PC-9 (cell line): ENCODE measurements around the gene ENPP6. TPM values are rescaled to one million over a fixed set of nuclear protein-coding genes. Genes with fewer than 3 reads are reported as not detected.
"Not testable (repeated sequence)": the region's sequence is repeated elsewhere in the genome, so short reads cannot be mapped to it uniquely, and the experiment has no call there.

Experiments
- BruUV-seq: library from RNA; stranded (reverse); fragments of 400-500 nt; replicated peaks from 2 replicates; lab custom pipeline; 2021; lab: Mats Ljungman, UMichigan
- CTCF ChIA-PET: fragments of 300-600 bp; sonication (Branson Sonifier 250); formaldehyde crosslinking; loops from one replicate; lab custom pipeline; 2022; ENCODE audit warnings: antibody characterized with exemption; lab: Charles Lee
- POLR2A ChIA-PET: fragments of 300-600 bp; sonication (Branson Sonifier 250); formaldehyde crosslinking; loops from one replicate; lab custom pipeline; 2022; ENCODE audit warnings: antibody characterized with exemption; ENCODE audit not compliant: unreplicated experiment; lab: Charles Lee
- DNase-seq, 2 experiments: peaks; one replicate each; pipeline versions ENCODE4 v3.0.0 to v3.0.0-alpha.2; 2015 to 2022; ENCODE audit warnings: mixed read lengths in 1 of 2
- H2AFZ ChIP-seq: fragments of 200-600 bp; sonication (generic); 2 replicates; pipeline ENCODE4 v1.8.1; 2017; ENCODE audit warnings: antibody characterized with exemption
- H3F3A ChIP-seq: fragments of 200-600 bp; sonication (generic); 2 replicates; pipeline ENCODE4 v1.8.1; 2017; ENCODE audit warnings: antibody characterized with exemption, mild to moderate bottlenecking, low read depth; ENCODE audit not compliant: insufficient read depth
- H3K27ac ChIP-seq: fragments of 200-600 bp; sonication (generic); 2 replicates; pipeline ENCODE4 v1.6.1; 2016; ENCODE audit warnings: mixed run types
- H3K27me3 ChIP-seq: fragments of 200-600 bp; sonication (generic); 2 replicates; pipeline ENCODE4 v1.6.1; 2016; ENCODE audit warnings: low read depth, mixed run types; ENCODE audit not compliant: insufficient read depth
- H3K36me3 ChIP-seq: fragments of 200-600 bp; sonication (generic); 2 replicates; pipeline ENCODE4 v1.6.1; 2016; ENCODE audit warnings: low read depth, mixed run types
- H3K4me1 ChIP-seq: fragments of 200-600 bp; sonication (generic); replicated peaks from 2 replicates; pipeline ENCODE4 v1.6.1; 2016; ENCODE audit warnings: mixed run types; ENCODE audit not compliant: insufficient read depth
- H3K4me2 ChIP-seq: fragments of 200-600 bp; sonication (generic); 2 replicates; pipeline ENCODE4 v1.6.1; 2017; ENCODE audit warnings: mixed run types
- H3K4me3 ChIP-seq: fragments of 200-600 bp; sonication (generic); 2 replicates; pipeline ENCODE4 v1.6.1; 2016; ENCODE audit warnings: mixed run types
- H3K79me2 ChIP-seq: fragments of 200-600 bp; sonication (generic); 2 replicates; pipeline ENCODE4 v1.6.1; 2017; ENCODE audit warnings: low read depth, mixed run types
- H3K9me2 ChIP-seq: fragments of 200-600 bp; sonication (generic); 2 replicates; pipeline ENCODE4 v1.8.1; 2017; ENCODE audit warnings: mild to moderate bottlenecking; ENCODE audit not compliant: insufficient read depth
- H3K9me3 ChIP-seq: fragments of 200-600 bp; sonication (generic); 2 replicates; pipeline ENCODE4 v1.8.1; 2016; ENCODE audit warnings: low read depth; ENCODE audit not compliant: insufficient read depth
- H4K20me1 ChIP-seq: fragments of 200-600 bp; sonication (generic); 2 replicates; pipeline ENCODE4 v1.8.1; 2017; ENCODE audit not compliant: insufficient read depth
- EZH2 ChIP-seq: fragments of 200-600 bp; sonication (generic); IDR thresholded peaks from 2 replicates; pipeline ENCODE4 v1.8.0; 2017; ENCODE audit warnings: antibody characterized with exemption, low read depth
- intact Hi-C: fragments of 100-400 bp; cut with micrococcal nuclease; formaldehyde crosslinking; loops from one replicate; pipeline ENCODE4 v1.10.0; 2022; ENCODE audit not compliant: unreplicated experiment
- total RNA-seq: library from RNA; stranded (reverse); gene quantifications from 2 replicates; pipeline ENCODE4 v1.2.3, GENCODE V29; 2021
- TF ChIP-seq, protein P1 (sequence below): fragments of 200-600 bp; sonication (generic); conservative IDR thresholded peaks from 2 replicates; pipeline ENCODE4 v1.6.1; 2017; ENCODE audit warnings: mixed run types, antibody characterized with exemption, mild to moderate bottlenecking, moderate library complexity

The ENPP6 gene
- total RNA-seq, 1 experiment from 2014 or later = not detected

DNA sequence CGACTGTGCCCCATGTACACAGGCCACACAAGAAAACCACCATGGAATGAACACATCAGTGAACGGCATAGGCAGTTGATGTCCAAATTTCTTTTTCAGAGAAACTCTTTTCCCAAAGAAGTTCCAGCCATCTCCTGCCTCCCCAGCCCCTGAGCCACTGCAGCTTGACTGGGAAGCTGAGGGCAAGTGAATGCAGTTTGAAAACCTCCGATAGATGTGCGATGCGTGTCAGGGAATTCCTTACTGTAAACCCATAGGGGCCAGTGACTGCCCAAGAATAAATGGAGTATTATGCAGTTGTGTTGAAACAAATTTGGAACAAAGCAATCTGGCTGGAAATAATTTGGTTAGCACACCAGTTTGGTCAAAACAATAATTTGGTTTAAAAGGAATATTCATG lies 72.1 kb downstream of the ENPP6 start:
- CTCF ChIA-PET = no interaction called here

DNA sequence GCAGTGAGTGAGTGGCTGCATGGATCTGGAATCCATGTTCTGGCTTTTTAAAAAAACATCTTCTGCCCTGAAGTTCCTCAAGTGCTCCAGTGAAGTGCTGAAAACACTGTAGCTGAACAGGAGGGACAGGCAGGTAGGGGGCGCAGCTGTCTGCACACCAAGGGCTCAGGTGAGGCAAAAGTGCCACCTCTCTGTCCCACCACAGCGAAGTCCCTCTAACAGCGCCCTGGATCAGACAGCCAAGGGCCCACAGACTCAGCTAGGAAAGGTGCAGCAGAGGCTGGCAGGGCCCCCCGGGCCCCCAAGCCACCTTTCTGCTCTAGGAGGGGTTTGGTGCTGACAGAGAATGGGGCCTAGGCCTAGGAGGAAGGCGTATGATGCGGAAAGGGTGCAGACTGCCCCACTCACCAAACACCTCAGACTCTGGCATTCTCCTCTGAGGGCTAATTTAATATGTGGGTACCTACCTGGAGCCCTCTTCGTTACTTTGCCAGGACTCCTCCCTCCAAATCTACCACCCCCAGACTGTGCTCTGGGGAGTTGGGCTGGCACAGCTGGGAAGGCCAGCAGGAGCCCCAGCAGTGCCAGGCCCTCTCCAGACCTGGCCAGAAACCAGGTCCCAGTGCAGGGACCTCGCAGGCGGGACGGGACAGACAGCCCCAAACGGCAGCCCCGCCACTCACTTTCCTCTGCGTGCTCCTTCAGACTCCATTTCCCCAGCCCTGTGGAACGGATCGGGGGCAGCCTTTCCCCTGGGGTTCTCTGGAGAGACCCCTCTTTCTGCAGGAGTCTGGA lies 73.7 kb downstream of the ENPP6 start:
- Histone ChIP-seq H3K79me2 (no peaks in the 10 kb centered on the region), H3K9me3 (no peaks in the 10 kb centered on the region), H3K27me3 (no peaks in the 10 kb centered on the region; the same call in 1 of the 2 replicates), H4K20me1 (no peaks in the 10 kb centered on the region), H3K9me2 (no peaks in the 10 kb centered on the region), H2AFZ (no peak overlapping the region), H3K36me3 (no peaks in the 10 kb centered on the region), H3K4me3 (no peak overlapping the region), H3K4me2 (no peak overlapping the region), H3F3A (no peaks in the 10 kb centered on the region), H3K27ac (no peak overlapping the region), H3K4me1 (no peaks in the 10 kb centered on the region)
- peak in 1 of 2 experiments; percentile 6 for DNase-seq
- intact Hi-C loops = no loop called here
- CTCF ChIA-PET = no interaction called here
- no peak for TF ChIP-seq EZH2
- TF ChIP-seq, protein P1, sequence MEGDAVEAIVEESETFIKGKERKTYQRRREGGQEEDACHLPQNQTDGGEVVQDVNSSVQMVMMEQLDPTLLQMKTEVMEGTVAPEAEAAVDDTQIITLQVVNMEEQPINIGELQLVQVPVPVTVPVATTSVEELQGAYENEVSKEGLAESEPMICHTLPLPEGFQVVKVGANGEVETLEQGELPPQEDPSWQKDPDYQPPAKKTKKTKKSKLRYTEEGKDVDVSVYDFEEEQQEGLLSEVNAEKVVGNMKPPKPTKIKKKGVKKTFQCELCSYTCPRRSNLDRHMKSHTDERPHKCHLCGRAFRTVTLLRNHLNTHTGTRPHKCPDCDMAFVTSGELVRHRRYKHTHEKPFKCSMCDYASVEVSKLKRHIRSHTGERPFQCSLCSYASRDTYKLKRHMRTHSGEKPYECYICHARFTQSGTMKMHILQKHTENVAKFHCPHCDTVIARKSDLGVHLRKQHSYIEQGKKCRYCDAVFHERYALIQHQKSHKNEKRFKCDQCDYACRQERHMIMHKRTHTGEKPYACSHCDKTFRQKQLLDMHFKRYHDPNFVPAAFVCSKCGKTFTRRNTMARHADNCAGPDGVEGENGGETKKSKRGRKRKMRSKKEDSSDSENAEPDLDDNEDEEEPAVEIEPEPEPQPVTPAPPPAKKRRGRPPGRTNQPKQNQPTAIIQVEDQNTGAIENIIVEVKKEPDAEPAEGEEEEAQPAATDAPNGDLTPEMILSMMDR = no peak; the same call in 1 of the 2 replicates
- BruUV-seq = no TSS peak
- POLR2A ChIA-PET = no interaction called here

More for the DNA sequence above, 72.1 kb downstream of the ENPP6 start:
- Histone ChIP-seq H2AFZ (no peak overlapping the region), H3K27ac (no peak overlapping the region), H3K79me2 (no peaks in the 10 kb centered on the region), H3K4me3 (no peak overlapping the region), H3K36me3 (no peaks in the 10 kb centered on the region), H4K20me1 (no peaks in the 10 kb centered on the region), H3K9me2 (no peaks in the 10 kb centered on the region), H3K4me2 (no peak overlapping the region), H3K4me1 (no peaks in the 10 kb centered on the region), H3F3A (no peaks in the 10 kb centered on the region), H3K9me3 (no peaks in the 10 kb centered on the region), H3K27me3 (no peaks in the 10 kb centered on the region; the same call in 1 of the 2 replicates)
- no peak for DNase-seq
- intact Hi-C loops = no loop called here
- BruUV-seq = no TSS peak
- TF ChIP-seq, protein P1 = no peak
- TF ChIP-seq EZH2 = no peak
- POLR2A ChIA-PET = no interaction called here

DNA sequence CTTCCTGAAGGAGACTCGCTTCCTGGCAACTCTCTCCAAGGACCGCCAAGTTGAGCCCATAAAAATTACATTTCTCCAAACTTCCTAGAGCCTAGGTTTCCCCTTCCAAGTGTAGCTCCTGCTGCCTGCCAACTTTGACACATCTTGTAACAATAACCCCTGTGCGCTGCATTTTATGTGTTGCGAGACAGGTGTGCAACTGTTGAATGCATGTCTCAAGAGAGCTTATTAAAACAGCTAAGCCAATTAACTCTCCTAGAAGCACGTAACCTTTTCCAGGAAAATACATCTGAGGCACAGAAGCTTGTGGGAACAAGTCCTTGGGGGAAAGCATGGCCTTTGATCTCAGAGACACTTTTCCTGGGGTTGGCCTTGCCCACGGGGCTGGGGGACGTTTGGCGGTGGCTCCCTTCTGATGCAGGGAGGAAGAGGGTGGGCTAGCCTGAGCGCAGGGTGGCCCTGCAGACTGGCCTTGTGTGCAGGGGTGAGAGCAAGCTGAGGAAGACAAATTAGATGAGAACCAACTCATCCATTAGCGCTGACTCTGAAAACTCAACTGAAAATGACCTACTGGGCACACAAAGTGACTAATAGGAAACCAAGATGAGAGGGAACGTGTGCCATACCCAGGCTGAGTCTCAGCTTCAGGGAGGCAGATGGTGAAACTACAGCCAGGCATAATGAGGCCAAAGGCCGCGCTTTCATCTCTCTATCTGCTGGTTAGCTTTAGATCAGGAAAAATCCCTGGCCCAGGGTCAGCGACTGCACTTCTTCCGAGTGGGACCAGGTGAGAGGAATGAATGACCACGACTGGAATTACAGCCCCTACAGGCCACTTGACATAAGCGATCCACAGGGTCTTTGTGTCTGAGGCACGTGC lies 75.3 kb downstream of the ENPP6 start:
- CTCF ChIA-PET = interaction anchor here (0.5 kb wide), 1 partner anchor 379 kb away, joined by 3 read pairs; no protein-coding TSS in a partner anchor
- Histone ChIP-seq H3K36me3 (no peaks in the 10 kb centered on the region), H3K4me2 (no peak overlapping the region), H3K79me2 (no peaks in the 10 kb centered on the region), H3K4me3 (no peak overlapping the region), H3K9me3 (no peaks in the 10 kb centered on the region), H3K4me1 (no peaks in the 10 kb centered on the region), H4K20me1 (no peaks in the 10 kb centered on the region), H3K9me2 (no peaks in the 10 kb centered on the region), H3K27me3 (no peaks in the 10 kb centered on the region; the same call in 1 of the 2 replicates), H2AFZ (no peak overlapping the region), H3F3A (no peaks in the 10 kb centered on the region), H3K27ac (no peak overlapping the region)
- TF ChIP-seq EZH2 = no peak
- TF ChIP-seq, protein P1 = no peak
- no peak for DNase-seq
- intact Hi-C loops = no loop called here
- POLR2A ChIA-PET = no interaction called here
- BruUV-seq = no TSS peak

DNA sequence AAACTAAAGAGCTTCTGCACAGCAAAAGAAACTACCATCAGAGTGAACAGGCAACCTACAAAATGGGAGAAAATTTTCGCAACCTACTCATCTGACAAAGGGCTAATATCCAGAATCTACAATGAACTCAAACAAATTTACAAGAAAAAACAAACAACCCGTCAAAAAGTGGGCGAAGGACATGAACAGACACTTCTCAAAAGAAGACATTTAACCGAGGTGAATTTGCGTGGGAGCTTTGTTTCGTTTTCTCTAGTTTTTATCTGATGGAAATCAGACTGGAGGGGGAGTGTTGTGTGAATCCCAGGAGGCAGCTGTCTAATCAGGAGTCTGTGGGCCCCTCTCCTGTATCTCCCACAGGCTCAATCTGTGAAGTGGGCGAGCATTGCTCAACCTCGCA lies 76.8 kb downstream of the ENPP6 start:
- H3F3A ChIP-seq, H4K20me1 ChIP-seq, H3K79me2 ChIP-seq, H3K4me2 ChIP-seq, intact Hi-C loops, H2AFZ ChIP-seq, H3K27ac ChIP-seq, H3K4me1 ChIP-seq, POLR2A ChIA-PET, BruUV-seq, H3K36me3 ChIP-seq, H3K9me3 ChIP-seq, CTCF ChIA-PET, H3K4me3 ChIP-seq, H3K9me2 ChIP-seq, DNase-seq, H3K27me3 ChIP-seq: not testable (repeated sequence)
